Activated T-cell treated with anti-CD3 and anti-CD28 coated beads, Interleukin-2, amount 50 U/mL, for 72 hours (primary cell): ENCODE data around the gene KAT6B. TPM values are rescaled to one million over a fixed set of nuclear protein-coding genes. Genes with fewer than 3 reads are reported as not detected.

ENCODE experiments used
- ATAC-seq, 2 donors: fragments of 150-1000 bp; cut with Tn5 transposase; replicated peaks in 1 of 2; 2 replicates each; pipeline ENCODE4 v1.10.0; 2021; ENCODE audit warnings: moderate library complexity in 2 of 2, mild to moderate bottlenecking in 1 of 2
- DNase-seq, 2 donors: peaks; one replicate each; pipeline ENCODE4 v3.0.0; 2021 to 2022; ENCODE audit warnings: mixed read lengths in 1 of 2
- H3K27ac Mint-ChIP-seq: one replicate; pipeline ENCODE4 v1.8.0; 2022; ENCODE audit warnings: mild to moderate bottlenecking, moderate library complexity, mixed read lengths
- H3K27me3 Mint-ChIP-seq: one replicate; pipeline ENCODE4 v1.8.0; 2022; ENCODE audit warnings: low read depth, mixed read lengths
- H3K36me3 Mint-ChIP-seq, 2 donors: one replicate each; pipeline ENCODE4 v1.8.0; 2022; ENCODE audit warnings: mixed read lengths in 2 of 2, mild to moderate bottlenecking in 1 of 2; ENCODE audit not compliant: insufficient read depth in 2 of 2
- H3K4me1 Mint-ChIP-seq: one replicate; pipeline ENCODE4 v1.8.0; 2022; ENCODE audit warnings: low read depth, mixed read lengths
- H3K4me3 Mint-ChIP-seq, 2 donors: one replicate each; pipeline ENCODE4 v1.8.0; 2022; ENCODE audit warnings: mild to moderate bottlenecking in 2 of 2, mixed read lengths in 2 of 2, moderate library complexity in 2 of 2
- H3K9me3 Mint-ChIP-seq, 2 donors: one replicate each; pipeline ENCODE4 v1.8.0; 2022; ENCODE audit warnings: mixed read lengths in 2 of 2
- total RNA-seq, 2 donors: library from RNA; stranded (reverse); gene quantifications; one replicate each; pipeline ENCODE4 v1.2.3, GENCODE V29; 2022

Gene KAT6B
- total RNA-seq, 2 donors from 2014 or later: 27.9 to 29.8 TPM

GRCh38 chr10:74967911-74968666 is 141.7 kb downstream of the KAT6B start:
- ATAC-seq (no peak), DNase-seq (no peak)
- Mint-ChIP-seq H3K9me3 (peaks cover 0 to 3% of the 10 kb centered on the region in 2 donors), H3K27ac (peak overlapping the region; percentile 89), H3K27me3 (no peaks in the 10 kb centered on the region), H3K4me1 (peaks cover 48% of the 10 kb centered on the region), H3K36me3 (peaks cover 2 to 7% of the 10 kb centered on the region in 2 donors), H3K4me3 (peak overlapping the region; percentile 55 to 71)

GRCh38 chr10:74968667-74969061 is 142.3 kb downstream of the KAT6B start:
- ATAC-seq (no peak), DNase-seq (no peak)
- peaks cover 2 to 7% of the 10 kb centered on the region in 2 donors for H3K36me3 Mint-ChIP-seq
- no peaks in the 10 kb centered on the region for H3K27me3 Mint-ChIP-seq
- peaks cover 43% of the 10 kb centered on the region for H3K4me1 Mint-ChIP-seq
- H3K9me3 Mint-ChIP-seq: peaks cover 0 to 3% of the 10 kb centered on the region in 2 donors
- H3K4me3 Mint-ChIP-seq: peak overlapping the region; percentile 55 to 71
- peak overlapping the region; percentile 89 for H3K27ac Mint-ChIP-seq

GRCh38 chr10:74969093-74969492 is 142.7 kb downstream of the KAT6B start:
- Mint-ChIP-seq H3K4me1 (peaks cover 38% of the 10 kb centered on the region), H3K27ac (peak overlapping the region; percentile 19), H3K36me3 (peaks cover 2 to 5% of the 10 kb centered on the region in 2 donors), H3K27me3 (no peaks in the 10 kb centered on the region), H3K4me3 (peak overlapping the region; percentile 55 to 71), H3K9me3 (peaks cover 0 to 3% of the 10 kb centered on the region in 2 donors)
- no peak for DNase-seq
- no peak for ATAC-seq

GRCh38 chr10:74969530-74969929 is 143.1 kb downstream of the KAT6B start:
- DNase-seq (no peak), ATAC-seq (no peak)
- Mint-ChIP-seq H3K27ac (no peak overlapping the region), H3K27me3 (no peaks in the 10 kb centered on the region), H3K36me3 (peaks cover 2 to 5% of the 10 kb centered on the region in 2 donors), H3K4me1 (peaks cover 36% of the 10 kb centered on the region), H3K4me3 (no peak overlapping the region), H3K9me3 (peaks cover 0 to 3% of the 10 kb centered on the region in 2 donors)

- peaks cover 48% of the 10 kb centered on the region for H3K4me1 Mint-ChIP-seq
- no peak overlapping the region for H3K4me3 Mint-ChIP-seq
- H3K27ac Mint-ChIP-seq: no peak overlapping the region
- DNase-seq (no peak), ATAC-seq (no peak)
- H3K9me3 Mint-ChIP-seq: no peaks in the 10 kb centered on the region
- H3K36me3 Mint-ChIP-seq: peaks cover 1 to 7% of the 10 kb centered on the region in 2 donors
- H3K27me3 Mint-ChIP-seq: no peaks in the 10 kb centered on the region
Observed at GRCh38 chr10:74973741-74974392, 147.5 kb downstream of the KAT6B start.

GRCh38 chr10:74975758-74976157 is 149.4 kb downstream of the KAT6B start:
- ATAC-seq: no peak
- H3K27ac Mint-ChIP-seq: no peak overlapping the region

GRCh38 chr10:74976565-74976964 is 150.2 kb downstream of the KAT6B start:
- Mint-ChIP-seq H3K4me3 (no peak overlapping the region), H3K36me3 (peaks cover 1 to 7% of the 10 kb centered on the region in 2 donors), H3K27ac (no peak overlapping the region), H3K9me3 (no peaks in the 10 kb centered on the region), H3K4me1 (peaks cover 37% of the 10 kb centered on the region), H3K27me3 (no peaks in the 10 kb centered on the region)
- ATAC-seq (no peak), DNase-seq (no peak)

More at GRCh38 chr10:74975758-74976157, 149.4 kb downstream of the KAT6B start:
- Mint-ChIP-seq H3K9me3 (no peaks in the 10 kb centered on the region), H3K27me3 (no peaks in the 10 kb centered on the region), H3K4me1 (peaks cover 37% of the 10 kb centered on the region), H3K4me3 (no peak overlapping the region), H3K36me3 (peaks cover 1 to 7% of the 10 kb centered on the region in 2 donors)
- no peak for DNase-seq

- no peak for DNase-seq
- Mint-ChIP-seq H3K27ac (peak overlapping the region; percentile 68), H3K27me3 (no peaks in the 10 kb centered on the region), H3K36me3 (peaks cover 1 to 7% of the 10 kb centered on the region in 2 donors), H3K4me3 (peak overlapping the region; percentile 61 to 77), H3K9me3 (no peaks in the 10 kb centered on the region), H3K4me1 (peaks cover 39% of the 10 kb centered on the region)
- peak; percentile 35 to 45 for ATAC-seq
Observed at GRCh38 chr10:74977072-74977471, 150.7 kb downstream of the KAT6B start.

- Mint-ChIP-seq H3K9me3 (no peaks in the 10 kb centered on the region), H3K36me3 (peaks cover 1 to 7% of the 10 kb centered on the region in 2 donors), H3K4me3 (peak overlapping the region; percentile 61 to 77), H3K27ac (peak overlapping the region; percentile 65), H3K4me1 (peaks cover 47% of the 10 kb centered on the region), H3K27me3 (no peaks in the 10 kb centered on the region)
- ATAC-seq (peak; percentile 92 to 95), DNase-seq (peak; percentile 66)
Observed at GRCh38 chr10:74977913-74978847, 151.8 kb downstream of the KAT6B start.

GRCh38 chr10:74981831-74982633 is 155.6 kb downstream of the KAT6B start:
- Mint-ChIP-seq H3K27ac (no peak overlapping the region), H3K4me1 (peaks cover 26% of the 10 kb centered on the region), H3K4me3 (no peak overlapping the region), H3K27me3 (no peaks in the 10 kb centered on the region), H3K36me3 (no peaks in the 10 kb centered on the region), H3K9me3 (no peaks in the 10 kb centered on the region)
- DNase-seq (no peak), ATAC-seq (no peak)

- peaks cover 20% of the 10 kb centered on the region for H3K4me1 Mint-ChIP-seq
Observed at GRCh38 chr10:74982634-74982982, 156.2 kb downstream of the KAT6B start.

GRCh38 chr10:74983383-74983782 is 157.0 kb downstream of the KAT6B start:
- H3K4me1 Mint-ChIP-seq: peaks cover 17% of the 10 kb centered on the region
- DNase-seq: no peak
- H3K36me3 Mint-ChIP-seq: no peaks in the 10 kb centered on the region
- H3K27ac Mint-ChIP-seq: no peak overlapping the region
- ATAC-seq: no peak
- H3K9me3 Mint-ChIP-seq: no peaks in the 10 kb centered on the region
- H3K4me3 Mint-ChIP-seq: no peak overlapping the region
- H3K27me3 Mint-ChIP-seq: no peaks in the 10 kb centered on the region

More at GRCh38 chr10:74982634-74982982, 156.2 kb downstream of the KAT6B start:
- ATAC-seq: no peak
- no peak overlapping the region for H3K4me3 Mint-ChIP-seq
- no peaks in the 10 kb centered on the region for H3K27me3 Mint-ChIP-seq
- no peaks in the 10 kb centered on the region for H3K36me3 Mint-ChIP-seq
- H3K9me3 Mint-ChIP-seq: no peaks in the 10 kb centered on the region
- no peak for DNase-seq
- H3K27ac Mint-ChIP-seq: no peak overlapping the region
